GM12864 (cell line): ENCODE data around the gene SMIM35.

ENCODE experiments used
- DNase-seq: peaks from one replicate; pipeline ENCODE4 v3.0.0-alpha.2; 2011; ENCODE audit warnings: low read depth
- H3K4me3 ChIP-seq: 2 replicates; pipeline ENCODE4 v1.5.1; 2011; ENCODE audit warnings: mild to moderate bottlenecking, low read depth, low read length, control low read depth
- TF ChIP-seq, protein P1 (sequence below): IDR thresholded peaks from 2 replicates; pipeline ENCODE4 v1.5.1; 2011; ENCODE audit warnings: low read depth, mild to moderate bottlenecking, moderate library complexity, low read length, control low read depth, inconsistent platforms; ENCODE audit errors: missing control alignments

The SMIM35 gene

DNA sequence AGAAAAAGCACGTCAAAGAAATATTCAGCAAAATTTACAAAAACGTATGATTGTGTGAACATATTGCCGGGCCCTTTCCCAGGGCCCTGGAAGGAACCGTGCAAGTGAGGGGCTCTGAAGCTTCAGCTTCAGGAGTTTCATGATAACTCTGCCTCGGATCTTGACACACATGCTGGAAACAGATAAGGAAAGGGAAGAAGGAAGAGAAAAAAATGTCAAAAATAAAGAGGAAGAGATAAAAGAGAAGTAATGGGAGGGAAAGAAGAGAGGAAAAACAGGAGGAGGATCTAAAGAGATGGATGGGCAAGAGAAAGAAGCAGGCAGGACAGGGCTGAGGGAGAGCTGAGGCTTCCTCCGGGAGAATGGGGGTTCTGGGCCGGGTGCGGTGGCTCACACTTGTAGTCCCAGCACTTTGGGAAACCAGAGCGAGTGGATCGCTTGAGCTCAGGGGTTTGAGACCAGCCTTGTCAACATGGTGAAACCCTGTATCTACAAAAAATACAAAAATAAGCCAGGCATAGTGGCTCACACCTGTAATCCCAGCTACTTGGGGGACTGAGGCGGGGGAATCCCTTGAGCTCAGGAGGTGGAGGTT lies 12.6 kb downstream of the SMIM35 start:
- DNase-seq: no peak
- no peak overlapping the region for H3K4me3 ChIP-seq
- TF ChIP-seq, protein P1, sequence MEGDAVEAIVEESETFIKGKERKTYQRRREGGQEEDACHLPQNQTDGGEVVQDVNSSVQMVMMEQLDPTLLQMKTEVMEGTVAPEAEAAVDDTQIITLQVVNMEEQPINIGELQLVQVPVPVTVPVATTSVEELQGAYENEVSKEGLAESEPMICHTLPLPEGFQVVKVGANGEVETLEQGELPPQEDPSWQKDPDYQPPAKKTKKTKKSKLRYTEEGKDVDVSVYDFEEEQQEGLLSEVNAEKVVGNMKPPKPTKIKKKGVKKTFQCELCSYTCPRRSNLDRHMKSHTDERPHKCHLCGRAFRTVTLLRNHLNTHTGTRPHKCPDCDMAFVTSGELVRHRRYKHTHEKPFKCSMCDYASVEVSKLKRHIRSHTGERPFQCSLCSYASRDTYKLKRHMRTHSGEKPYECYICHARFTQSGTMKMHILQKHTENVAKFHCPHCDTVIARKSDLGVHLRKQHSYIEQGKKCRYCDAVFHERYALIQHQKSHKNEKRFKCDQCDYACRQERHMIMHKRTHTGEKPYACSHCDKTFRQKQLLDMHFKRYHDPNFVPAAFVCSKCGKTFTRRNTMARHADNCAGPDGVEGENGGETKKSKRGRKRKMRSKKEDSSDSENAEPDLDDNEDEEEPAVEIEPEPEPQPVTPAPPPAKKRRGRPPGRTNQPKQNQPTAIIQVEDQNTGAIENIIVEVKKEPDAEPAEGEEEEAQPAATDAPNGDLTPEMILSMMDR: no peak

DNA sequence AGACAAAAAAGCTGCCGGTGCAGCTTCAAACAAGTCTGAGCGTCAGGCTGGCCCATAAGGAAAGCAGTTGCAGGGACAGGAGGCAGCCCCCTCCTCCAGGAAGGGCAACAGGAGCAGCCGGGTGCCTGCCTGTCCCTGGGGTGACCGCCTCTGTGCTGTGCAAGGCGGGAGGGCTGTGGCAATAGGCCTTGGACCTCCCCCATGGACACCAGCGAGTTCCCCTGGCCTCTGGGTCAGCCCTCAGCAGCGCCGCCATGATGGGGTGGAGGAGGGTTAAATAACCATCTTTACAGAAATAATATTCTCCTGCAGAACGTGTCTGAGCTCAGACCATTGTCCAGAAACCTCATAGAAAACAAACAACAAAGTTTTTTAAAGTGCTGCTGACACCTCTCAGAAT lies 13.2 kb downstream of the SMIM35 start:
- TF ChIP-seq, protein P1: no peak

DNA sequence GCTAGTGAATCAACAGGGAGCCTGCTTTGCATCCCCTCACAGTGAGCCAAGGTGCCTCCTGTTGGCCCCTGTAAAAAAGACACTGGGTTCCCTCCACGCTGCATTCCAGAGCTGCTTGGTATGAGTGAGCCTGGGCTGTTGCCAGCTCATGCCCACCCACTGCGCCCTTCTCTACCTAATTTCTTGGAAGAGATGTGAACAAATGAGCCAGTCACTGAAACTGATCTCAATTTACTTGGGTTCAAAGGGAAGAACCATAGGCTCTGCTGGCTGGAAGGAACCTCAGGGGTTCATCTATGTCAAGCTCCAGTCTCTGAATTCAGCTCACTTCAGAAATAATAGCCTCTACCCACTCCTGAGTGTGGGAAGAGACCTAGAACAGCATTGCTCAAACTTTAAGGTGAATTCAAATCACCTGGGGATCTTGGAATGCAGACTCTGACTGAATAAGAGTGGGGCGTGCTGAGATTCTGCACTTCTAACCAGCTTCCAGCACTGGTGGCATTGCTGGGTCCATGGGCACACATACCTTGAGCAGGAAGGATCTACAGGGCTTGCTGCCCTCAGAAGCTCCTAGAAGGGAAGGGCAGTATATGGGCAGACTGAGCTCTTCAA lies 15.2 kb downstream of the SMIM35 start:
- no peak for DNase-seq
- H3K4me3 ChIP-seq: no peak overlapping the region
- TF ChIP-seq, protein P1: no peak

More for the DNA sequence above, 13.2 kb downstream of the SMIM35 start:
- no peak for DNase-seq
- no peak overlapping the region for H3K4me3 ChIP-seq

DNA sequence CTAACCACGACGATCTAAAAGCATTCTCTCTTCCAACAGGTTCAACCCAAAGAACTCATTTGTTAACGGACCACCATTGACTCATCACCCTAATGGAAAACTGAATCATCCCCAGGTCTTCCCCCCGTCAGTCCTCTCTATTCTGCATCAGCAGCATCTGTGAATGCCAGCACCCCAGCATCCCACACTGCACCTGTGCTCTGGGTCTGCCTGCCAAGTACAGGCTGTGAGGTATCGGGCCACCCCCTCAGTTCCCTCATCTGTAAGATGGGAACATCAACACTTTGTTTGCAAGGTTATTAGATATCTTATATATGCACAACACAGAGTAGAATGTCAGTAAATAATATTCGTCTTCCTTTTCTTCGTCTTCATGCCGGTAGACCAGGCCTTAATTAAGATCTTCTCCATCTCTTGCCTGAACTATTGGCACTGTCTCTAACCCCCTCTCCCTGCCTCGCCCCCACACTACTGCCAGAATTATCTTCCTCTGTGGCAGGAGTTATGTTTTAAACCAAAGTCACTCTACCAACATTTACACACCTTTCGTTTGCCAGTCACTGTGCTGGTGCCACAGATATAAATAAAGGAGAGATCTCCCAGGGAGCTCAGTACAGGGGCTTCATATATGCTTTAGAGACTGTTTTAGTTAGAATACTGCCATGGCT lies 17.7 kb downstream of the SMIM35 start:
- no peak for DNase-seq
- TF ChIP-seq, protein P1: no peak
- H3K4me3 ChIP-seq: no peak overlapping the region

DNA sequence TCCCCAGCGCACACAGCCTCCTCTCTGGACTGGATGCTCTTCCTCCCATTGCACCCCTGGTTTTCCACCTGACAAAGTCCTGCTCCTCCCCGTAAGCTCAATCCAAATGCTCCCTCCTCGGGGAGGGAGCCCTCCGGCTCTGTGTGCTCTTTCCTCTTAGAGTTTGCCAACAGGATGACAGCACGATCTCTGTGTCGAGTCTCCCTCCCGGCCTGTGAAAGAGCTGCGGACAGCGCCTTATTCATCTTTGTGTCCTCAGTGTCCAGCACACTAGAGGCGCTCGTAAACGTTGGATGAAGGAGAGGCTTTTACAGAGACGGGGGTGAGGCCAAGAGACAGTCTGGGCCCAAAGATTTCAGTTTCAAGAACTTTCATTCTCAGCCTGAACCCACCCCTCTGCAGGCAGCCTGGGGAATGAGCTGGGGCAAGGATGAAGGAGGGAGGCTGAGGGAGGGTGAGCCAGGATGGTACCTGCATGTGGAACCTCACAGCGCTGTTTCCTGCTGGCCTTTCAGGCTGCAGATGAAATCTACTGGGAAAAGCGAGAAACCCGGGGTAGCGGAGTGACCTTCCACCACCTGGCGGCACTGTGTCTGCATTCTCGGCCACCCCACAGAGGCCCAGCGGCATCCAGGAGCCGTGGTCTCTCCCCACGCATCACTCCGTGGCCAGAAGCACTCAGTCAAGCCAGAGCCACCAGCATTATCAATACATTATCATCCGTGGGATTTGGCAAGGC lies 18.4 kb downstream of the SMIM35 start:
- no peak for DNase-seq
- TF ChIP-seq, protein P1: peak; percentile 9
- no peak overlapping the region for H3K4me3 ChIP-seq

DNA sequence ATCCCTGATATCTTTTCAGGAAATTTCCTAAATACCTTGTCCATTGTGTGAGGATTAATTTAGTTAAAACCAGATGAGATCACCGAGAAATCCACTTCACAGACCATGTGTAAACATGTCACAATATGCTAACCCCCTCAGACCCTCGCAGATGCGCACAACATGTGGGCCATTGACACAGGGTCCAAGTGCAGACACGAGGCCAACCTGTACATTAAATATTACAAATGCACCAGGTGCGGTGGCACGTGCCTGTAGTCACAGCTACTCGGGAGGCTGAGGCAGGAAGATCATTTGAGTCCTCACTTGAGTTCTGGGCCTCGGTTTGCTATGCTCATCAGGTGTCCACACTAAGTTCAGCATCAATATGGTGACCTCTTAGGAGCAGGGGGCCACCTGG lies 19.8 kb downstream of the SMIM35 start:
- no peak for DNase-seq
- TF ChIP-seq, protein P1: no peak

More for the DNA sequence above, 19.8 kb downstream of the SMIM35 start:
- H3K4me3 ChIP-seq: no peak overlapping the region
